DMS79 (cell line): ENCODE measurements around the gene SAPCD1.

Experiments used
- DNase-seq: peaks from one replicate; lab custom pipeline; 2025; lab: John Stamatoyannopoulos, UW

The SAPCD1 gene

GRCh38 chr6:31762356-31762755 is at the start of gene SAPCD1:
Gene SAPCD1, plus strand, starts transcription at chr6:31762656. Its CDS starts 399 bp downstream, at chr6:31763055.
- no peak for DNase-seq

GRCh38 chr6:31713465-31713864 is 49.0 kb upstream of the SAPCD1 start:
- no peak for DNase-seq

- DNase-seq: no peak
These were observed 48.3 kb upstream of the SAPCD1 start for GRCh38 chr6:31713991-31714684.

GRCh38 chr6:31715022-31715958 is 47.2 kb upstream of the SAPCD1 start, which contains the start of gene LY6G6D:
Gene LY6G6D, plus strand, starts transcription at chr6:31715348. Its CDS starts 8 bp downstream, at chr6:31715356.
- DNase-seq: no peak

- DNase-seq: peak; percentile 30
These were observed 44.8 kb upstream of the SAPCD1 start for GRCh38 chr6:31717499-31718222.

DNA sequence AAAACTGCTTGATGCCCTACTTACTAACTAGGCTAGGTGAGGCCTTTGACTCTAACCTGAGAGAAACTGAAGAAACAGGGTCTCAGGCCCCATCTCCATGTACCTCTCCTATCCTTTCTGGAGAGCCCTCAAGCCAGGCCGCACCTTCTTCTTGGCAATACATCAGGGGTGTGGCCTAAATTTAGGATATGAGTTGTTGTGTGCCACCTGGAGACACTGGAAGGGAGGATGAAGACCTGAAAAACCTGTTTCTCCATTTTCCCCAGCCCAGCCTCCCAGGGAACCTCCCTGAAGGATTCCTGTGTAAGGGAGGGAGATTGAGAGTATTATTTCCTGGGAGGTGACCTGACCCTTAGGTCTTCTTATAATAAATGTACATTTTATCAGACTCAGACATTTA is 44.2 kb upstream of the SAPCD1 start:
- peak; percentile 90 for DNase-seq

DNA sequence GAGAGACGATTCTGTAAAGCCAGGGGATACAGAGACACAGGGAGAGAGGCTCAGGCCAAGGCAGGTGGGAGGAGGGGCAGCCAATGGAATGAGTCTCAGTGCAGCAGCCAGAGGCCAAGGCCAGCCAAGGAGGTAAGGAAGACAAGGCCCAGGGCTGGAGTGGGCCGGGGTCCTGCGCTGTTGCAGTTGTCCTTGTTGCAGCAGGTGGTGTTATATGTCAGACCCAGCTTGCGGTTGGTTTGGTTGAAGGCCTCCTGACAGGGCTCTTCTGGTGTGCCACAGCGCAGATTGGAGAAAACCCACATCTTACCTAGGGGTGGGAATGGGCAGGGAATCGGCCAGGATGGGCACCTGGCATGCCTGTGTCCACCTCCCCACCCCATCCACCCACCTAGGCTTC is 43.5 kb upstream of the SAPCD1 start:
- DNase-seq: no peak

GRCh38 chr6:31720196-31720770 is 42.2 kb upstream of the SAPCD1 start:
- DNase-seq: no peak

- DNase-seq: no peak
These were observed 41.0 kb upstream of the SAPCD1 start, which contains the start of gene LY6G6C for GRCh38 chr6:31721351-31722020. Gene LY6G6C, minus strand, starts transcription at chr6:31721746. Its CDS starts 67 bp downstream, at chr6:31721679.

- DNase-seq: no peak
These were observed 40.3 kb upstream of the SAPCD1 start for GRCh38 chr6:31722173-31722572.

DNA sequence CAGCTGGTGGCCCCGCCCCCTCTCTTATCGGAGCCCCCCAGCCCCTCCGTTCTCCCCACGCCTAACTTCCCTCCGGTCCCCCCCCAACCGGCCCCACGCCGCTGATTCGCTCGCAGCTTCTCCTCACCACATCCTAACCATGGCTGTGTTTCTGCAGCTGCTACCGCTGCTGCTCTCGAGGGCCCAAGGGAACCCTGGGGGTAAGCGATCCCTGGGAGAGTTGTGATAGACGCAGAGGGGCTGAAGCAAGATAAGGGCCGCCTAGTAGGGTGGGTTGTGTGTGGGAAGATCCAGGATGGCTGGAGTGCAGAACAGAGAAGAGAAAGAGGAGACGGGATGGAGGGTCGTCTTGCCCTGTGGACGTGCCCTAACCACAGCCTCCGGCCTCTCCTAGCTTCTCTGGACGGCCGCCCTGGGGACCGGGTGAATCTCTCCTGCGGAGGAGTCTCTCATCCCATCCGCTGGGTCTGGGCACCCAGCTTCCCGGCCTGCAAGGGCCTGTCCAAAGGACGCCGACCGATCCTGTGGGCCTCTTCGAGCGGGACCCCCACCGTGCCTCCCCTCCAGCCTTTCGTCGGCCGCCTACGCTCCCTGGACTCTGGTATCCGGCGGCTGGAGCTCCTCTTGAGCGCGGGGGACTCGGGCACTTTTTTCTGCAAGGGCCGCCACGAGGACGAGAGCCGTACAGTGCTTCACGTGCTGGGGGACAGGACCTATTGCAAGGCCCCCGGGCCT is 39.0 kb upstream of the SAPCD1 start, which contains the start of gene MPIG6B:
Gene MPIG6B, plus strand, starts transcription at position 129 of the 735 bp plus-strand sequence. Its CDS starts 11 bp downstream, at position 140.
- DNase-seq: no peak

DNA sequence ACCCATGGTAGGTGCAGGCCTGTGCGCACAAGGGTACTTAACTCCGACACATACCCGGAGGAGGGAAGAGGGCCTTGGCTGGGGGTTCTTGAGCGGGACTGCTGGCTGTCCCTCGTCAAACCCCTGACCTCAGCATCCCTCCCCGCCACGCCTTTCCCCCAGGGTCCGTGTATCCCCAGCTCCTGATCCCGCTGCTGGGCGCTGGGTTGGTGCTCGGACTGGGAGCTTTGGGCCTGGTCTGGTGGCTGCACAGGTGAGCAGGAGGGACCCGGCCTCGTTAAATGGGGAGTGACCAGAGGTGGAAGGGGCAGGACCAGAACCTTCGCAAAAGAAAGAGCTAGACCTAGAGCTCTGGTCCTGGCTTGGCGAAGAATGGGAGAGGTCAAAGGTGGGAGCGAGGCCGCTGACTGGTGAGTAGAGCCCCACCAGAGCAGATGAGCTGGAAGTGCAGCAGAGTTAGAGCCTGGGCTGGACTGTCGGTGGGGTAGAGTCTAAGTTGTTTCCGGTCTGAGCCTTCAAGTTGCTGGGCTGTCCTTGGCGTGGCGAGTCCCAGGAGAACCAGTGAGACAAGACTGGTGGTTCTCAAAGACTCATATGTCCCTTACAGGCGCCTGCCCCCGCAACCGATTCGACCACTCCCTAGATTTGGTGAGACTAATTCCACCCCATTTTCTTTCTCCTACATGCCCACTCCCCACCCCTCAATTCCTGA is 38.3 kb upstream of the SAPCD1 start:
- DNase-seq: no peak

DNA sequence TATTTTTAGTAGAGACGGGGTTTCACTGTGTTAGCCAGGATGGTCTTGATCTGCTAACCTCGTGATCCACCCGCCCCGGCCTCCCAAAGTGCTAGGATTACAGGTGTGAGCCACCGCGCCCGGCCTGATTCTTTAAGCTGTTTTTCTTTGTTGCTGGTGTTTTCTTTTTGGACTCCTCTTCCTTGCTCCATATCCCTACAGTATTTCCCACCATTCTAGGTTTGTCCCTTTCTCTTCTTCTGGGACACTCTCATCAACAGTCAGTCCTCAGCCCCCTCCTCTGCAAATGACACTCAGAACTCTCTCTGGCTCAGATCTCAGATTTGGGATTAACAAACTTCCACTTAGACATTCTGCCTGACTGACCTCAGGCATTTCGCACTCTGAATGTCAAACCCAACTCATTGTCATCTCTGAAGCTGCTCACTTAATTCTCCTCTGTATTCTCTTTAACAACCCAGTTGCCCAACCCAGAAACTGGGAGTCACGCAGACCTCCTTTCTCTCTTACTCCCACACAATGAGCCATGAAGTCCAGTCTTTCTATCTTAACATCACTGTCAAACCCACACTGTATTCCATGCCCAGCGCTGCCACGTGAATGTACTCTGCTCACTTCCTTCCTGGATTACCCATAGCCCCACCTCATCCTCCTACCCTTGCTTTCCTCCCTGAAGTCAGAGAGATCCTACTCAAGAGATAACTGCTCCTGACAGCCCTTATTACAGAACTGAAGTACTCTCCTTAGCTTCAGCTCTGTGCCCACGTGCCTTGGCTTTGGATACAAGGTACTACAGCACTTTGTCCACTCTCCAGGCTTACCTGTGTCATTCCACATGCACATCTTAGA is 36.7 kb upstream of the SAPCD1 start:
- DNase-seq: no peak

DNA sequence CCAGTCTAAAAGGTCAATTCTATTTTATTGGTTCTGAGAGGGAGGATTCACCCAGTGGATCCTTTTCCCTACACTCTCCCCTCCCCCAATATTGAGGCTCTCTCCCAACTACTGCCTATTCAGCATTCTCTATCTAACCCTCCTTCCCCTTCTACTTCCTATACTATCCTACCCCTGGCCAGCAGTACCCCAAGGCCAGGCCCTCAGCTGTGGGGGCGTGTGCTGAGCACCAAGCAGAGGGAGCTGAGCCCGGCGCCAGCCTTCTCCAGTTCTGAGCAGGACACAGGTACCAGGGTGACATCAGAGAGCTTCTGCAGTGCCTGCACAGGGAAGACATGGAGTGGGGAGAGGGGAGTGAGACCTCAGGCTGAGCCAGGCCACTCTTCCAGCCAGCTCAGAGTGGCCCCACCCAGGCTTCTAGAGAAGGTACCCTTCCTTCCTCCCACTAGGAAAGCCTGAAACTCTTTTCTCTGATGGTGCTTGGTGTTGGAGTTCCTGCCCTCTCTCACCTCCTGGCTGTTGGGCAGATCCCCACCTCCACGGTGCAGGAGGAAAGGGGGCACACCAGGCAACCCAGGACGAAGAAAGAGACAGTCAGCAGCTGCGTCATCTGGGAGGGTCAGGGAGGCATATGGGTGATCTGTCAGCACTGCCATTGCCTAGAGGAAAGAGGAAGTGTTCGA is 35.3 kb upstream of the SAPCD1 start:
- DNase-seq: no peak

DNA sequence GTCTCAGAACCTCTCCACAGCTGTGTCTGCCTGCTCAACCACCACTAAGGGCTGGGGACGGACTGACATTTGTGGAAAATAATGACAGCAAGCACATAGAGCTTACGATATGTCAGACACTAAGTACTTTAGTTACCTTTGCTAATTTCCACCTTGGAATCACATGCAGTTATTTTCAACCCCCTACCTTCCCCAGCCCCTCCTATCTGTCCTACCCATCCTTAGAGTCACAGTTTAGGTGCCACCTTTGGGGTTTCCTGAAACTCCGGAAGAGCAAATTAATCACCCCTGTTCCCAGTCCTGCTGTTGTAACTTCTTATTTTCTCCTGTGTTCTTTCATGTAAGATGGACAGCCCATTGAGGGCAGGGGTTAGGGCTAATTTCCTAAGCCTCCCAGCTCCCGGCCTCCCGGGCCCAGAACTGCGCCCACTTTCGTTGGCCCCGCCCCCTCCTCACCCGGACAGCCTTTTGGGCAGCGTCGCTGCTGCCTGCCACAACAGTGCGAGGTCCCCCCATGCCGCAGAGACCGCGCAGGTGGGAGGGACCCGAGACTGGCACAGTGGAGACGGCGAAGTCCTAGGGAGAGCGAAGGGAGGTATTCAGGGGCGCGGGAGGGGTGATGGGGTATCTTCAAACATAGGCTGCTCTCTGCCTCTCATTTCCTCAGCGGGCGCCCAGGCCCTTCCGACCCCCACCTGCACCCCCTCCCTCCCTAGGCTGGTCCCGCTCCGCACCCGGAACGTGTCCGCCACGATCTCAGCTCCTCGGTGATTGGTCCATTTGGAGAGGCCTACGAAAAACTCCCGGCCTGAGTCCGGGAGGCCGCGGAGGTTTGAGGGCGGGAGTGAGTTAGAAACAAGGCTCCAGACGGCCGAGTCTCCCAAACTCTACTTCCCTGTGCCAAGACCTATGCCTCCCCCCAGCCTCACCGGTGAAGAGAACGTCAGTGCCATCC is 34.5 kb upstream of the SAPCD1 start:
- no peak for DNase-seq

DNA sequence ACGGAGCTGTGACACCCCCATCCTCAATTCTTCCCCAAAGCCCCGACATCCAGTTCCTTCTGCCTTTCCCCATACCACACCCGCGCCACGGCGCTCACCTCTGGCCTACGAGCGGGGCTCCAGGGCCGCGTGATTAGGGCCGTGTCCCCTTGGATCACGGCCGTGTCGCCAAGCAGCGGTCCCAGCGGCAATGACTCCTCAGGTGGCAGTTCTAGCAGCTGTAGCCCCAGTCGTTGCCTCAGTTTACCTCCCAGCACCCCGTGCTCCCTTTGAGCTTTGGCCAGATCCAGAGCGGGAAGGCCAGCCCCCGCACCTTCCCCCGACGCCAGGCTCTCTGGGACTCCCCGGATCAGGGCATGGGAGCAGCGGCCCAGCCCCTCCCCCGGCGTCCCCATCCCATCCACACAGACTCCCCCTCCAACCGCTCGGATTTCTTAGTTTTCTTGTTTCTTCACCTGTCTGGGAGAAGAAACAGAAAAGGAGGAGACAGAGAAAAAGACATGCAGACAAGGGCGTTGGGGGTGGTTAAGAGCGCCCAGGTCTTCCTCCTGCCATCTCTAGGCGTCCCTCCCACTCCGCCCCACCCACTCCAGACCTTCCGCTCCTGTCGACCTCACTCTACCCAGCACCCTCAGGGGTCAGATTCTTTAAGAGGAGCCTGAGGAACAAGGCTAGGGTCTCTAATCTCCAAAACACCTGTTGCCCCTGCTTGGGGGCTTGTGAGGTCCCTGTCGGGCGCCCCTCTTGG is 33.5 kb upstream of the SAPCD1 start, which contains the start of gene DDAH2:
Gene DDAH2, minus strand, starts transcription at position 533 of the 748 bp plus-strand sequence. Its CDS starts 138 bp downstream, at position 395.
- no peak for DNase-seq
